Nucleus accumbens (tissue), 56 donors: ENCODE data around the gene ARHGAP10.

Source experiments
- DNase-seq, 56 donors: peaks; one replicate each; lab custom pipeline; 2025; lab: John Stamatoyannopoulos, UW

Gene ARHGAP10

GRCh38 chr4:148007792-148008191 lies 275.9 kb downstream of the ARHGAP10 start:
- no peak for DNase-seq

- no peak for DNase-seq
These were observed 283.2 kb downstream of the ARHGAP10 start for GRCh38 chr4:148015058-148015457.

GRCh38 chr4:148015468-148015867 lies 283.6 kb downstream of the ARHGAP10 start:
- DNase-seq: no peak

GRCh38 chr4:148016063-148016637 lies 284.3 kb downstream of the ARHGAP10 start:
- DNase-seq: no peak

GRCh38 chr4:148017801-148018200 lies 285.9 kb downstream of the ARHGAP10 start:
- no peak for DNase-seq

GRCh38 chr4:148021686-148022085 lies 289.8 kb downstream of the ARHGAP10 start:
- DNase-seq: no peak

- no peak for DNase-seq
These were observed 291.1 kb downstream of the ARHGAP10 start for GRCh38 chr4:148022975-148023374.

- DNase-seq: no peak
These were observed 291.8 kb downstream of the ARHGAP10 start for GRCh38 chr4:148023512-148024181.

- no peak for DNase-seq
These were observed 294.1 kb downstream of the ARHGAP10 start for GRCh38 chr4:148025981-148026380.

- DNase-seq: no peak
These were observed 295.3 kb downstream of the ARHGAP10 start for GRCh38 chr4:148027201-148027600.

GRCh38 chr4:148029781-148030180 lies 297.9 kb downstream of the ARHGAP10 start:
- peak in 5 of 56 donors; percentile 4 to 32 (median 13) for DNase-seq

GRCh38 chr4:148030193-148030873 lies 298.4 kb downstream of the ARHGAP10 start:
- no peak for DNase-seq

GRCh38 chr4:148034813-148035212 lies 302.9 kb downstream of the ARHGAP10 start:
- DNase-seq: no peak

GRCh38 chr4:148041606-148042329 lies 309.9 kb downstream of the ARHGAP10 start:
- DNase-seq: no peak

- peak in 19 of 56 donors; percentile 3 to 54 (median 23) for DNase-seq
These were observed 312.4 kb downstream of the ARHGAP10 start for GRCh38 chr4:148044089-148044911.

- no peak for DNase-seq
These were observed 313.0 kb downstream of the ARHGAP10 start for GRCh38 chr4:148044912-148045352.

- DNase-seq: no peak
These were observed 316.7 kb downstream of the ARHGAP10 start for GRCh38 chr4:148048598-148048997.

GRCh38 chr4:148051403-148051802 lies 319.5 kb downstream of the ARHGAP10 start:
- DNase-seq: no peak

- DNase-seq: no peak
These were observed 320.6 kb downstream of the ARHGAP10 start for GRCh38 chr4:148052448-148052847.
